CD14-positive monocyte (primary cell): Measurements from ENCODE around the gene TAF1B. TPM values are rescaled to one million over a fixed set of nuclear protein-coding genes. Genes with fewer than 3 reads are reported as not detected.

Source experiments
- DNase-seq, 3 donors: peaks; one replicate each; pipeline ENCODE4 v3.0.0-alpha.2; 2011 to 2022
- H2AFZ ChIP-seq: 2 replicates; pipeline ENCODE4 v1.6.0; 2012; ENCODE audit warnings: mild to moderate bottlenecking, low read depth, low read length, inconsistent platforms; ENCODE audit not compliant: insufficient read depth, poor library complexity, severe bottlenecking
- H3K27ac ChIP-seq, 2 donors: 1 replicate in 1 of 2; 2 replicates in 1 of 2; pipeline ENCODE4 v1.5.1; 2012 to 2013; ENCODE audit warnings: low read length in 2 of 2, control low read depth in 1 of 2, inconsistent platforms in 1 of 2, low read depth in 1 of 2, mild to moderate bottlenecking in 1 of 2
- H3K27me3 ChIP-seq, 2 donors: one replicate each; pipeline versions ENCODE4 v1.6.0 to v1.6.1; 2011 to 2013; ENCODE audit warnings: low read length in 2 of 2; ENCODE audit not compliant: control insufficient read depth in 2 of 2, insufficient read depth in 2 of 2
- H3K36me3 ChIP-seq, 2 donors: replicated peaks in 1 of 2; 1 replicate in 1 of 2; 2 replicates in 1 of 2; pipeline versions ENCODE4 v1.5.1 to v1.6.1; 2012 to 2013; ENCODE audit warnings: low read length in 2 of 2, control low read depth in 1 of 2, inconsistent platforms in 1 of 2, mild to moderate bottlenecking in 1 of 2; ENCODE audit not compliant: insufficient read depth in 2 of 2, control insufficient read depth in 1 of 2
- H3K4me1 ChIP-seq, 2 donors: 1 replicate in 1 of 2; 2 replicates in 1 of 2; pipeline versions ENCODE4 v1.5.1 to v1.6.1; 2012 to 2013; ENCODE audit warnings: low read length in 2 of 2, control low read depth in 1 of 2, inconsistent platforms in 1 of 2, mild to moderate bottlenecking in 1 of 2, moderate library complexity in 1 of 2; ENCODE audit not compliant: insufficient read depth in 2 of 2, control insufficient read depth in 1 of 2
- H3K4me2 ChIP-seq: replicated peaks from 2 replicates; pipeline ENCODE3; 2012; ENCODE audit warnings: low read length, moderate library complexity, mild to moderate bottlenecking; ENCODE audit not compliant: poor library complexity, severe bottlenecking; ENCODE audit errors: extremely low read depth
- H3K4me3 ChIP-seq, 3 experiments: fragments of 200-600 bp in 1 of 3; sonication (generic) in 1 of 3; replicated peaks in 1 of 3; 1 replicate in 2 of 3; 2 replicates in 1 of 3; pipeline ENCODE4 v1.5.1; 2011 to 2013; ENCODE audit warnings: low read length in 3 of 3, mild to moderate bottlenecking in 3 of 3, control low read depth in 2 of 3, low read depth in 2 of 3, inconsistent platforms in 1 of 3, moderate library complexity in 1 of 3
- H3K79me2 ChIP-seq: 2 replicates; pipeline ENCODE4 v1.6.0; 2012; ENCODE audit warnings: mild to moderate bottlenecking, control low read depth, inconsistent platforms, low read length, moderate library complexity; ENCODE audit not compliant: insufficient read depth
- H3K9ac ChIP-seq: 2 replicates; pipeline ENCODE4 v1.6.0; 2017; ENCODE audit warnings: low read length, mild to moderate bottlenecking; ENCODE audit not compliant: insufficient read depth, poor library complexity, severe bottlenecking
- H3K9me3 ChIP-seq, 2 donors: replicated peaks in 1 of 2; 1 replicate in 1 of 2; 2 replicates in 1 of 2; pipeline versions ENCODE4 v1.5.1 to v1.6.1; 2012 to 2013; ENCODE audit warnings: low read length in 2 of 2, control low read depth in 1 of 2; ENCODE audit not compliant: control insufficient read depth in 1 of 2, insufficient read depth in 1 of 2
- H4K20me1 ChIP-seq: 2 replicates; pipeline ENCODE4 v1.6.0; 2012; ENCODE audit warnings: mild to moderate bottlenecking, low read length, control low read depth, moderate library complexity; ENCODE audit not compliant: insufficient read depth
- H3K27ac Mint-ChIP-seq, 7 donors: one replicate each; pipeline ENCODE4 v1.8.0; 2020; ENCODE audit warnings: mild to moderate bottlenecking in 7 of 7, mixed read lengths in 7 of 7, moderate library complexity in 6 of 7, inconsistent platforms in 2 of 7
- H3K27me3 Mint-ChIP-seq, 3 donors: one replicate each; pipeline ENCODE4 v1.8.0; 2021 to 2022; ENCODE audit warnings: low read depth in 3 of 3, mild to moderate bottlenecking in 3 of 3, mixed read lengths in 3 of 3, moderate library complexity in 3 of 3, inconsistent platforms in 1 of 3
- H3K36me3 Mint-ChIP-seq, 2 donors: one replicate each; pipeline ENCODE4 v1.8.0; 2020; ENCODE audit warnings: mixed read lengths in 2 of 2, inconsistent platforms in 1 of 2, mild to moderate bottlenecking in 1 of 2
- H3K4me1 Mint-ChIP-seq: one replicate; pipeline ENCODE4 v1.8.0; 2020; ENCODE audit warnings: mild to moderate bottlenecking, mixed read lengths
- H3K4me3 Mint-ChIP-seq, 2 donors: one replicate each; pipeline ENCODE4 v1.8.0; 2020; ENCODE audit warnings: mild to moderate bottlenecking in 2 of 2, mixed read lengths in 2 of 2, moderate library complexity in 1 of 2
- H3K9me3 Mint-ChIP-seq, 7 donors: one replicate each; pipeline ENCODE4 v1.8.0; 2020 to 2022; ENCODE audit warnings: mixed read lengths in 7 of 7, mild to moderate bottlenecking in 6 of 7, moderate library complexity in 6 of 7, inconsistent platforms in 2 of 7
- WGBS: methylation state at CpG from one replicate; pipeline ENCODE4 v1.1.5; 2013; ENCODE audit warnings: missing lambda C conversion rate; ENCODE audit not compliant: insufficient coverage; 5-methylcytosine and 5-hydroxymethylcytosine counted together
- intact Hi-C, 2 donors: fragments of 100-400 bp; cut with micrococcal nuclease; formaldehyde crosslinking; loops; one replicate each; pipeline versions ENCODE4 v1.15.0 to v1.15.1; 2023
- polyA plus RNA-seq, 3 donors: library from polyadenylated mRNA; depleted of rRNA in 1 of 3; unstranded in 2 of 3; stranded (reverse) in 1 of 3; fragments of 300-500 nt in 2 of 3; fragments of >200 nt in 1 of 3; fragmentation: Illumina TruSeq in 2 of 3; gene quantifications; 1 replicate in 2 of 3; 2 replicates in 1 of 3; pipeline ENCODE4 v1.2.3, GENCODE V29; 2012 to 2021
- TF ChIP-seq, protein P1 (sequence below): fragments of 200-600 bp; IDR thresholded peaks from one replicate; pipeline ENCODE4 v1.8.0; 2022; ENCODE audit warnings: antibody characterized with exemption, mild to moderate bottlenecking

The TAF1B gene
- polyA plus RNA-seq, 3 donors, result 6.0 to 8.4 (median 7.2) TPM

DNA sequence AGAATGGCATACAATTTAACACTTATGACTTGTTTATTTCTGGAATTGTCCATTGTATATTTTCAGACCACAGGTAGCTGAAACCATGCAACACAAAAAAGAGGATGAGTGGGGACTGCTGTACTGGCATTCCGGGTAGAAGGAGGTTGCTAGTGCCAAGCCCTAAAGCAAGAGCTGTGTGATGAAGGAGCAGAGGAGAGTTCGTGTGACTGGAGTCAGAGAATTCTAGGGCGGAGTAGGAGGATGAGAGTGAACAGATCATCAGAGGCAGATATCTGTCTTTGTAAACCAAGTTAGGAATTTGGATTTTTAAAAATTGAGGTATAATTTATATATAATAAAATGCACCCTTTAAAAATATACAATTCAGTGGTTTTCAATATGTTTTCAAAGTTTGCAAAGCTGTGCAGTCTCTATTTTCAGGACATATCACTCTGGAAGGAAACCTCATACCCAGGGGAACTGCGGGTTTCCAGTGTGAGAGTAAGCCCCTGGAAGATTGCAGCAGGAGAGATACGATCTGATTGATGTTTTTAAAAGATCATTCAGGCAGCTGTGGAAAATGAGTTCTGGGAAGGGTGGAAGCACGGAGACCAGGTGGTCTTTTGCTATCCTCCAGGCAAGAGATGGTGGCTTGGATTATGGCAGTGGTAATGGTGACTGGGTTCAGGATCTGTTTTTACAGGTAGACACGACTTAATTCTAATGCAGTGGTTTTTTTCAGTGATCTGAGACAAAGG is 36.4 kb downstream of the TAF1B start:
- Histone ChIP-seq H3K9me3 (no peaks in the 10 kb centered on the region), H3K4me3 (no peak overlapping the region), H3K9ac (no peak overlapping the region), H3K36me3 (peaks cover 74 to 93% of the 10 kb centered on the region in 2 donors), H3K27me3 (no peaks in the 10 kb centered on the region), H4K20me1 (no peaks in the 10 kb centered on the region), H3K79me2 (no peaks in the 10 kb centered on the region), H2AFZ (no peak overlapping the region), H3K4me2 (no peak overlapping the region), H3K4me1 (no peaks in the 10 kb centered on the region), H3K27ac (no peak overlapping the region)
- no peaks in the 10 kb centered on the region for H3K9me3 Mint-ChIP-seq
- no peaks in the 10 kb centered on the region for H3K4me1 Mint-ChIP-seq
- no peaks in the 10 kb centered on the region for H3K27me3 Mint-ChIP-seq
- no peak overlapping the region for H3K27ac Mint-ChIP-seq
- TF ChIP-seq, protein P1, sequence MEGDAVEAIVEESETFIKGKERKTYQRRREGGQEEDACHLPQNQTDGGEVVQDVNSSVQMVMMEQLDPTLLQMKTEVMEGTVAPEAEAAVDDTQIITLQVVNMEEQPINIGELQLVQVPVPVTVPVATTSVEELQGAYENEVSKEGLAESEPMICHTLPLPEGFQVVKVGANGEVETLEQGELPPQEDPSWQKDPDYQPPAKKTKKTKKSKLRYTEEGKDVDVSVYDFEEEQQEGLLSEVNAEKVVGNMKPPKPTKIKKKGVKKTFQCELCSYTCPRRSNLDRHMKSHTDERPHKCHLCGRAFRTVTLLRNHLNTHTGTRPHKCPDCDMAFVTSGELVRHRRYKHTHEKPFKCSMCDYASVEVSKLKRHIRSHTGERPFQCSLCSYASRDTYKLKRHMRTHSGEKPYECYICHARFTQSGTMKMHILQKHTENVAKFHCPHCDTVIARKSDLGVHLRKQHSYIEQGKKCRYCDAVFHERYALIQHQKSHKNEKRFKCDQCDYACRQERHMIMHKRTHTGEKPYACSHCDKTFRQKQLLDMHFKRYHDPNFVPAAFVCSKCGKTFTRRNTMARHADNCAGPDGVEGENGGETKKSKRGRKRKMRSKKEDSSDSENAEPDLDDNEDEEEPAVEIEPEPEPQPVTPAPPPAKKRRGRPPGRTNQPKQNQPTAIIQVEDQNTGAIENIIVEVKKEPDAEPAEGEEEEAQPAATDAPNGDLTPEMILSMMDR, result no peak
- intact Hi-C loops, result no loop called here
- H3K36me3 Mint-ChIP-seq, result peaks cover 64 to 79% of the 10 kb centered on the region in 2 donors
- no peak overlapping the region for H3K4me3 Mint-ChIP-seq
- DNase-seq, result no peak
- 100% methylated on average over 3 of the region's 7 CpGs for WGBS

DNA sequence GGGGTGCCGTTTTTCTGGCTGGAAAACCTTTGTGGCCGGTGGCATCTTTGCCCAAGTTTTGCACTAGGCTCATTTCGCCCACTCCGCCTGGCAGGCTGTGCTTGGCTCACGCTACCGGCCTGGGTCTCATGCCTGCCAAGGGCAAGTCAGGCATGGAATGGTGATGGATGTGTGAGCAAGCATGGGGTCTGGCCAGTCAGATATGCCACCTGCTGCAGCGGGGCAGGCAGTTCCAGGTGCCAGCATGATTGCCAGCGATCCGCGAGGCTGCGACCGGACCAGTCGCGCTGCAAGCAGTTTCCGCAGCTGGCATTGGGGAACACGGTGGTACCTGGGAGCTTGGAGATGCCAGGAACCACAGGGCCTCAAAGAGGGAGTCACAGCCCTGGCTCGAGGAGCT is 40.6 kb downstream of the TAF1B start:
- TF ChIP-seq, protein P1, result no peak
- WGBS, result 96% methylated on average over 15 of the region's 17 CpGs
- no peaks in the 10 kb centered on the region for H3K79me2 ChIP-seq
- Mint-ChIP-seq H3K4me3 (no peak overlapping the region), H3K4me1 (no peaks in the 10 kb centered on the region), H3K9me3 (peaks cover 3 to 12% (median 8%) of the 10 kb centered on the region in 7 donors), H3K27me3 (no peaks in the 10 kb centered on the region), H3K36me3 (peaks cover 60 to 85% of the 10 kb centered on the region in 2 donors), H3K27ac (no peak overlapping the region)
- H2AFZ ChIP-seq, result no peak overlapping the region
- no peaks in the 10 kb centered on the region for H4K20me1 ChIP-seq
- no peak overlapping the region for H3K4me3 ChIP-seq
- H3K27ac ChIP-seq, result no peak overlapping the region
- intact Hi-C loops, result no loop called here
- H3K4me1 ChIP-seq, result no peaks in the 10 kb centered on the region
- H3K4me2 ChIP-seq, result no peak overlapping the region
- DNase-seq, result no peak
- no peak overlapping the region for H3K9ac ChIP-seq
- H3K27me3 ChIP-seq, result no peaks in the 10 kb centered on the region
- peaks cover 39 to 85% of the 10 kb centered on the region in 2 donors for H3K36me3 ChIP-seq
- no peaks in the 10 kb centered on the region for H3K9me3 ChIP-seq
